Uterus (tissue), 4 donors: ENCODE results near the gene MAMLD1. TPM values are rescaled to one million over a fixed set of nuclear protein-coding genes. Genes with fewer than 3 reads are reported as not detected.

Source experiments
- DNase-seq, 2 donors: peaks; one replicate each; pipeline ENCODE4 v3.0.0-alpha.2; 2019 to 2020
- H3K27ac ChIP-seq, 2 donors: fragments of 200-600 bp; sonication (generic); 1 replicate in 1 of 2; 2 replicates in 1 of 2; pipeline ENCODE4 v1.5.1; 2016 to 2018
- H3K27me3 ChIP-seq, 2 donors: fragments of 200-600 bp; sonication (generic); one replicate each; pipeline ENCODE4 v1.5.1; 2018 to 2019; ENCODE audit warnings: control low read depth in 1 of 2
- H3K36me3 ChIP-seq, 2 donors: fragments of 200-600 bp; sonication (generic); one replicate each; pipeline ENCODE4 v1.5.1; 2019; ENCODE audit warnings: control low read depth in 1 of 2
- H3K4me1 ChIP-seq, 2 donors: fragments of 200-600 bp; sonication (generic); one replicate each; pipeline ENCODE4 v1.5.1; 2018 to 2019; ENCODE audit warnings: control low read depth in 1 of 2
- H3K4me3 ChIP-seq, 2 donors: fragments of 200-600 bp; sonication (generic); 1 replicate in 1 of 2; 2 replicates in 1 of 2; pipeline ENCODE4 v1.5.1; 2018 to 2019; ENCODE audit warnings: mild to moderate bottlenecking in 1 of 2
- H3K9me3 ChIP-seq, 2 donors: fragments of 200-600 bp; sonication (generic); one replicate each; pipeline ENCODE4 v1.5.1; 2019; ENCODE audit warnings: control low read depth in 1 of 2
- POLR2A ChIP-seq, 2 donors: fragments of 450-650 bp; IDR thresholded peaks; one replicate each; pipeline ENCODE4 v1.6.1; 2016; ENCODE audit warnings: antibody characterized with exemption in 2 of 2, mild to moderate bottlenecking in 1 of 2, moderate library complexity in 1 of 2
- intact Hi-C: fragments of 100-400 bp; cut with DNase I; formaldehyde crosslinking; loops from one replicate; pipeline ENCODE4 v1.15.1; 2023; ENCODE audit warnings: low total_unique reads
- total RNA-seq, 4 donors: library from RNA; depleted of rRNA in 3 of 4; stranded (reverse); fragments of >200 nt in 3 of 4; gene quantifications; one replicate each; pipeline versions ENCODE4 v1.1.0 to v1.2.4, GENCODE V29; 2014 to 2023
- TF ChIP-seq, protein P1 (sequence below), 4 experiments: fragments of 200-600 bp in 2 of 4; fragments of 450-650 bp in 2 of 4; sonication (generic) in 2 of 4; IDR thresholded peaks; one replicate each; pipeline ENCODE4 v1.5.1; 2016 to 2019; ENCODE audit warnings: antibody characterized with exemption in 4 of 4, mild to moderate bottlenecking in 2 of 4, moderate library complexity in 1 of 4
- donor health status: DM: yes; HTN: yes; CAD: no.

MAMLD1 gene
- total RNA-seq, 4 donors from 2014 or later: 0.77 to 20.6 (median 2.2) TPM

DNA sequence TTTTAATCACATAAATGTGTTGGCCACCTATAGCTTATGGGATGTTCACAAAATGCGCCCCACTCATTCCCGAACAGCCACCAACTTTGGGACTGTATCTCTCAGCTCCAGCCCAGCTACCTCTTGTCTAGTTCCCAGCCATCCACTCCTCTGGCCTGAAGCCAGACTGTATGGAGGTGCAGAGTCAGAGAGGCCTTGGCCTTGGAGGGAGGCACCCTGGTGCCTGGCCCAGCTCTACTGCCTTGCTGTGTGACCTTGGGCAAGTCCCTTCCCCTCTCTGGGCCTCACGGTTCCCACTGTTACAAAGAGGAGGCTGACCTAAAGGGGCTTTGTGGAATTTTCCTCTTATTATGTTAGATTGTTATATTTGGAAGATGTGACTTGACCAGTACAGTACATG lies 13.9 kb downstream of the MAMLD1 start:
- no peaks in the 10 kb centered on the region for H3K27me3 ChIP-seq
- intact Hi-C loops: no loop called here
- no peak overlapping the region for H3K27ac ChIP-seq
- no peaks in the 10 kb centered on the region for H3K36me3 ChIP-seq
- TF ChIP-seq POLR2A (IDR thresholded peaks at IDR 0.05): no peak
- TF ChIP-seq, protein P1, sequence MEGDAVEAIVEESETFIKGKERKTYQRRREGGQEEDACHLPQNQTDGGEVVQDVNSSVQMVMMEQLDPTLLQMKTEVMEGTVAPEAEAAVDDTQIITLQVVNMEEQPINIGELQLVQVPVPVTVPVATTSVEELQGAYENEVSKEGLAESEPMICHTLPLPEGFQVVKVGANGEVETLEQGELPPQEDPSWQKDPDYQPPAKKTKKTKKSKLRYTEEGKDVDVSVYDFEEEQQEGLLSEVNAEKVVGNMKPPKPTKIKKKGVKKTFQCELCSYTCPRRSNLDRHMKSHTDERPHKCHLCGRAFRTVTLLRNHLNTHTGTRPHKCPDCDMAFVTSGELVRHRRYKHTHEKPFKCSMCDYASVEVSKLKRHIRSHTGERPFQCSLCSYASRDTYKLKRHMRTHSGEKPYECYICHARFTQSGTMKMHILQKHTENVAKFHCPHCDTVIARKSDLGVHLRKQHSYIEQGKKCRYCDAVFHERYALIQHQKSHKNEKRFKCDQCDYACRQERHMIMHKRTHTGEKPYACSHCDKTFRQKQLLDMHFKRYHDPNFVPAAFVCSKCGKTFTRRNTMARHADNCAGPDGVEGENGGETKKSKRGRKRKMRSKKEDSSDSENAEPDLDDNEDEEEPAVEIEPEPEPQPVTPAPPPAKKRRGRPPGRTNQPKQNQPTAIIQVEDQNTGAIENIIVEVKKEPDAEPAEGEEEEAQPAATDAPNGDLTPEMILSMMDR (IDR thresholded peaks at IDR 0.05): no peak
- no peaks in the 10 kb centered on the region for H3K4me1 ChIP-seq
- no peaks in the 10 kb centered on the region for H3K9me3 ChIP-seq
- no peak overlapping the region for H3K4me3 ChIP-seq
- DNase-seq: no peak

DNA sequence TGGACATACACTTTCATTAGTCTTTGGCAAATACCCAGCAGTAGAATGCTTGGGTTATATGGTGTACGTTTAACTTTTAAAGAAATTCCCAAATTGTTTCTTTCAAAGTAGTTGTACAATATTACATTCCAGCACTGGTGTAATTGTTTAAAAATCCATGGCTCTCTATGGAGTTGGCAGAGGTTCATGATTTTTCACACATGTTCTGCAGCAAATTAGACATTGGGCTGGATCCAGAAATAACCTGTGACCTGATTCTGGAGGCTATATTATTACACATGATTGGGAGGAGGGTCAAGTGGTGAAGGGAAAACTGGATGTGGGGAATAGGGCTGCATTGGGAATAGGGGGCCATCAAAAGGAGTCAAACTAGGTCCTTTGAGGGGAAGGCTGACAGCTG lies 41.9 kb downstream of the MAMLD1 start:
- intact Hi-C loops: no loop called here
- Histone ChIP-seq H3K27me3 (no peaks in the 10 kb centered on the region), H3K4me3 (no peak overlapping the region), H3K4me1 (no peaks in the 10 kb centered on the region), H3K9me3 (no peaks in the 10 kb centered on the region), H3K36me3 (no peaks in the 10 kb centered on the region), H3K27ac (no peak overlapping the region)
- TF ChIP-seq POLR2A (IDR thresholded peaks at IDR 0.05): no peak
- TF ChIP-seq, protein P1 (IDR thresholded peaks at IDR 0.05): no peak
- DNase-seq: no peak

DNA sequence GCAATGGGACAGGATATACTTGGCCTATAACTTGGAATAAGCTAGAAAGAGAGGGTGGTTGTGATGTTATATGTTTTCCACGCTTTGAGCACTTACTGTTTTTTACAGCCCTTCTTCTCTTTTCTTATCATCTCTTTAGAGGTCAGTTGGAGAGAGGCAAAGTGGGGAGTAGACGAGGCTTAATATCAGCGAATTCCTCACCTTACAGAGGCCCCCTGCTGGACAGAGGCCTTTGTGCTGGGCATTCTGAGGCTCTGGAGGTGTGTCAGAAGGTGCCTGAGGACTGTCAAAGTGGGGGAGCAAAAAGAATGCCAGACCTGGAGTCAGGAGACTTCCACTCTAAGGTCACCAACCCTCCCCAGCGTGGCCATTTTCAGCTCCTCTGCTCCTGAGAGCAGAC lies 42.5 kb downstream of the MAMLD1 start:
- DNase-seq: peak in 1 of 2 donors; percentile 19
- Histone ChIP-seq H3K9me3 (no peaks in the 10 kb centered on the region), H3K4me3 (no peak overlapping the region), H3K36me3 (no peaks in the 10 kb centered on the region), H3K27ac (no peak overlapping the region), H3K4me1 (no peaks in the 10 kb centered on the region), H3K27me3 (no peaks in the 10 kb centered on the region)
- intact Hi-C loops: no loop called here
- no peak for TF ChIP-seq POLR2A (IDR thresholded peaks at IDR 0.05)
- TF ChIP-seq, protein P1 (IDR thresholded peaks at IDR 0.05): no peak

DNA sequence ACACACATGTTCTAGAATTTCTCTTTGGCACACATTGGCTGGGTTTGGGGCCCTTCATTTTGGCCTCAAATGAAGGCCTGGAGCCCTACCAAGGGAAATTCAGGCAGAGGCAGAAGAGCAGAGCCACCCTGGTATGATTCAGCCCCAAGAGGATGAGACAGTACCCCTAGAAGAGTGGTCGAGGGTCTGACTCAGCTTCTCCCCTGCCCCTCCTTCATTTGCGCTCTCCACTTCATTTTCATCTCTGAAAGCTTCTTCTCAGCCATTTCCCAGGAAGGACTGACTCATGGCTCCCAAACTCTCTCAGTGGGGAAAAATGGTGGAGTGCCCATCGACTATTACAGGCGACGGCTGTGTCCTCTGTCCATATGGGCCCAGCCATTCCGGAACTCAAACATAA lies 43.5 kb downstream of the MAMLD1 start:
- no peaks in the 10 kb centered on the region for H3K27me3 ChIP-seq
- H3K36me3 ChIP-seq: no peaks in the 10 kb centered on the region
- no peak overlapping the region for H3K27ac ChIP-seq
- no peaks in the 10 kb centered on the region for H3K9me3 ChIP-seq
- TF ChIP-seq, protein P1 (IDR thresholded peaks at IDR 0.05): no peak
- TF ChIP-seq POLR2A (IDR thresholded peaks at IDR 0.05): no peak
- no peak overlapping the region for H3K4me3 ChIP-seq
- H3K4me1 ChIP-seq: no peaks in the 10 kb centered on the region
- intact Hi-C loops: no loop called here
- DNase-seq: no peak

DNA sequence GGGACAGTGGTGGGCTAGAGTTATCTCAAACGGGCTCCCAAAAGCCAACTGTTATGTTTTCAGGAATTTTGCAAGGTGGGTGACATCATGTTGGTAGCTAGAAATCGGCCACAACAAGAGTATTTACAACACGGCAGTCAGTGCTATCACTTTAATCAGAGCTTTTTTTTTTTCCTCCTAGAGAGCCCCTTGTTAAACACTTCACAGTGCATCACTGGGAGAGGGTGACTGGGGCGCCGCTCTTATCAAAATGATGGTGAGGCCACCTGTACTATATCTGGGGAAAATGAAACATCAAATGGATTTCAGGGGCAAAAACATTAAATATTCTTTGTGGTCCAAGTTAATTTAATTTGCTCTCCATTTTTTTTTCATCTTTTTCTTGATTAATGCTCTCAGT lies 44.9 kb downstream of the MAMLD1 start:
- intact Hi-C loops: no loop called here
- no peaks in the 10 kb centered on the region for H3K9me3 ChIP-seq
- TF ChIP-seq, protein P1 (IDR thresholded peaks at IDR 0.05): no peak
- no peak for TF ChIP-seq POLR2A (IDR thresholded peaks at IDR 0.05)

More for the DNA sequence above, 44.9 kb downstream of the MAMLD1 start:
- no peak overlapping the region for H3K4me3 ChIP-seq
- no peaks in the 10 kb centered on the region for H3K36me3 ChIP-seq
- no peak overlapping the region for H3K27ac ChIP-seq
- DNase-seq: no peak
- H3K27me3 ChIP-seq: no peaks in the 10 kb centered on the region
- H3K4me1 ChIP-seq: no peaks in the 10 kb centered on the region
